Cerebellar cortex (tissue), 1 donor: ENCODE measurements around the gene CRTC1.
"Not testable (repeated sequence)": the region's sequence is repeated elsewhere in the genome, so short reads cannot be mapped to it uniquely, and the experiment has no call there.

Source experiments
- DNase-seq: peaks from one replicate; pipeline ENCODE4 v3.0.0-alpha.2; 2015; ENCODE audit warnings: low spot score

CRTC1 gene

DNA sequence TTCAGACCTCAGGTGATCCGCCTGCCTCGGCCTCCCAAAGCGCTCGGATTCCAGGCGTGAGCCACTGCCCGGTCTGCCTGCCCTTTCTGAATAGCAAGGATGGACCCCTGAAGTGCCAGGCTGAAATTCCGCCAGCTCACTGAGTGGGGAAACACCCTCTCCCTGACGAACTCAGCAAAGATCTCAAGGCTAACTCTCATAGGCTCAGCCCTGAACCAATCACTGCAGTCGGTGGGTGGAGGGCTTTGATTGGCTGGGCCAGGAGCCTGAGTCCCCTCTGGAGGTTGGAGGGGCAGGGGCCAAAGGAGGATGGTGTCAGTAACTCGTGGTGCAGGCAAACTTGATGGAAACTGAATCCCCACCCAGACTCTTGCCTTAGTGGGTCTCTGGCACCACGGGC is 118.9 kb downstream of the CRTC1 start:
- no peak for DNase-seq

DNA sequence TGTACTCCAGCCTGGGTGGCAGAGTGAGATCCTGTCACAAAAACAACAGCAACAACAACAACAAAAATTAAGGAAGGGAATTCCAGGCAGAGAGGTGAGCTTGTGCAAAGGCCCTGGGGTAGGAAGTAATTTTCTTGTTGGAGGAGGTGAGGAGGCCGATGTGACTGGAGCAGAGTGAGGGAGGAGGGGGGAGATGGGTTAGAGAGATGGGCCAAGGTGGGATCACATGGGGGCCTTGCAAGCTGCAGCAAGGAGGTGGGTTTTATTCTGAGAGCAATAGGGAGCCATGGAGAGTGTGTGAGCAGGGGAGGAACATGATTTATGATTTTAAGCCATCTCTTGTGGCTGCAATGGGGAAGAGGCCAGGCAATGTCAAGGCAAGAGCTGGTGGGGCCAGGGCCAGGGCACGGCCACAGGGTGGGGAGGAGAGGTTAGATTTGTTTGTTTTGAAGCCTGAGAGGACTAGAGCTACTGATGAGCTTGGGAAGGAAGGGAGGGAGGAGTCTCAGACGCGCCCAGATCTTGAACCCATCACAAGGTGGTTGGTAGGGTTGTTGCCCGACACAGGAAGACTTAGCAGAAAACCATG is 120.2 kb downstream of the CRTC1 start:
- no peak for DNase-seq

DNA sequence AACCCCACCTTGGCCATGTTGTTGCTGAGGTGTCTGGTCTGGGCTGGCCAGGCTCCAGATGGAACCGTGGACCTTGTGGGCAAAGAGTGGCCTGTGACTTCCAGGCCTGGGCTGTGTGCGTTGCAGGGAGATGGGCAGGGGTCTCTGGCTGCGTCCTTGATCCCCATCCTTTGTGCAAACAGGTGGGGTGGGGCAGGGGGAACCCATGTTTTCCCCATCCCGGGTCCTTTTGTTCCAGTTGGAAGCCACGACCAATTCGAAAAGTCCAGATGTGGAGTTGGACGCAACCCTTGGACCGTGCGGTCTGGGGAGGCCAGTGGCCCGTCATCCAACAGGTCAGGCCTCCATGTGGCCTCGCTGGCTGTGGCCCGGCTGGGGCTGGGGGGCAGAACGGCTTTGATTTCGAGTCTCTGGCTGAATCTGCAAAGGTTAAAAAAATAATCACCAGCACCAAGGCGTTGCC is 120.7 kb downstream of the CRTC1 start:
- DNase-seq, result no peak

DNA sequence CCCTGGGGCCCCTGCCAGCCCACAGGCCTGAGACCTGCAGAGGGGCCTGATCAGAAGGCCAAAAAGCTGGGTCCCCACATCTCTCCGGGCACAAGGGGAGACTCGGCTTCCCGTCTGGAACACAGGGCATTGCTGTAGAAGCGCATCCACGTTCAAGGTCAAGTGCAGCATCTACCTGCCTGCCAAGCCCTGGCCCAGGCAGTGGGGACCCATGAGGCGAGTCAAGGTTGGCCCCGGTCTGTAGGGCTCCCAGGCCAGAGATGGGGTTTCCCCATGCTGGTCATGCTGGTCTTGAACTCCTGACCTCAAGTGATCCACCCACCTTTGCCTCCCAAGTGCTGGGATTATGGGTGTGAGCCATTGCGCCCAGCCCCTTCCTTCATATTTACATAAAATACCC is 121.2 kb downstream of the CRTC1 start:
- no peak for DNase-seq

DNA sequence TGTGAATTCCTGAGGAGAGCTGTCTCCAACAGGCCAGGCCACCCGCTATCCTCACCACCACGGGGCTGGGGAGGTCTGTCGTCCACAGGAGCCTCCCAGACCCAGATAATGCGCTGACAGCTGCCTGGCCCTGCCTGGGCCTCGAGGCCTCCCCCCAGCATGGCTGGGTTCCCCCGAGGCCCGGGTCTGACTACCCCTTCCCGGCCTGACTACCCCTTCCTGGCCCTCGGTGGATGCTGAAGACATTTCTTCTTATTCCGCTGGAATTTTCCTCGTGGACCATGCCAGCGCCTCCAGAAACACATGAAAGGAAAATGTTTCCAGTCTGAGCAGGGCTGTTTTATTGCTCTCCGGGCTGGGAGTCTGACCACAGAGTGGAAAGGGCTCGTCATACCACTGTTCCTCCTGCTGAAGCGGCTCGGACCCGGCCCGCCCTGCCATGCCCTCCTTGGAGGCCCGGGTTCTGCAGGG is 124.4 kb downstream of the CRTC1 start:
- DNase-seq, result no peak

DNA sequence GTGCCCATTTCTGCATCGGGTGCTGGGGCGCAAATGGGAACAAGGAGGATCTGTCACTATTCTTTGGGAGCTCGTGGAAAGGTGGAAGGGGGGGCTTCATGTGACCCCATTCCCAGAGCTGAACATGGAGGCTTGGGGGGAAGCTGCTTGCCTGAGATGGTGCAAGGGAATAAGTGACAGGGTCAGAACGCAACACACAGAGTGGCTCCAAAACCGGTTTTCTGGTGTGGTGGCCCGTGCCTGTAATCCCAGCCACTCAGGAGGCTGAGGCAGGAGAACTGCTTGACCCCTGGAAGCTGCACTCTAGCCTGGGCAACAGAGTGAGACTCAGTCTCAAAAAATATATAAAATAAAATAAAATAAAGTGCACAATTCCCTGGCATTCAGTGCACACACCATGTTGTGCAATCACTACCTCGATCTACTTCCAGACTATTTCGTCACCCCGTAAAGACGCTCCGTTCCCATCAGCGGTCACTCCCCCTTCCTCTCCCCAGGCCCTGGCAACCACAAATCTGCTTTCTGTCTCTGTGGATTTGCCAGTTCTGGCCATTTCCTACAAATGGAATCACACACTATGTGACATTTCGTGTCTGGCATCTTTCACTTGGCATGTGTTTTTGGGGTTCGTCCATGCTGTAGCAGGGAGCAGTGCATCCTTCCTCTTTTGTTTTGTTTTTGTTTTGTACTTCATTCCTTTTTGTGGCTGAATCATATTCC is 125.8 kb downstream of the CRTC1 start:
- peak; percentile 57 for DNase-seq

DNA sequence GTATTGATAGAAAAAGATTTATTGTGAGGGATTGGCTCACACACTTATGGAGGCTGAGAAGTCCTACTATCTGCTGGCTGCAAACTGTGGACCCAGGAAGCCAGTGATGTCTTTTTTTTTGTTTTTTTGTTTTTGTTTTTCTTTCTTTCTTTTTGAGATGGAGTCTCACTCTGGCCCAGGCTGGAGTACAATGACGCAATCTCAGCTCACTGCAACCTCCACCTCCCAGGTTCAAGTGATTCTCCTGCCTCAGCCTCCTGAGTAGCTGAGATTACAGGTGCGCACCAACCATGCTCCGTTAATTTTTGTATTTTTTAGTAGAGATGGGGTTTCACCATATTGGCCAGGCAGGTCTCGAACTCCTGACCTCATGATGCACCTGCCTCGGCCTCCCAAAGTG is 128.2 kb downstream of the CRTC1 start:
- DNase-seq, result not testable (repeated sequence)

DNA sequence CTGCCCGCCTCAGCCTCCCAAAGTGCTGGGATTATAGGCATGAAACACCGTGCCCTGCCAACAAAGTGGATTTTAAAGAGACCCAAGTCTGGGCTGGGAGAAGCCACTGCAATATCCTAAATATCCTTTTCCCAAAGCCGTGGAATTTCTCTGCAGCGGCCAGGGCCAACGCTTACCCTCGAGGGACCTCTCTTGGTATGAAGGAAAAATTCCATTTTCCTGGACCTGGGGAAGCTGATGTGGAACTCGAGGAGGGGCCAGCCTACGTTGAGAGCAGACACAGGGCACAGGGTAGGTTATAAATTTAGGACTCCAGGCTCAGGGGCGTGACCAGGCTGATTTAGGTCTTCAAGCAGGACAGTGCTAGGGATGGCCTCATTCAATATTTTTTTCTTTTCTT is 130.6 kb downstream of the CRTC1 start:
- no peak for DNase-seq

DNA sequence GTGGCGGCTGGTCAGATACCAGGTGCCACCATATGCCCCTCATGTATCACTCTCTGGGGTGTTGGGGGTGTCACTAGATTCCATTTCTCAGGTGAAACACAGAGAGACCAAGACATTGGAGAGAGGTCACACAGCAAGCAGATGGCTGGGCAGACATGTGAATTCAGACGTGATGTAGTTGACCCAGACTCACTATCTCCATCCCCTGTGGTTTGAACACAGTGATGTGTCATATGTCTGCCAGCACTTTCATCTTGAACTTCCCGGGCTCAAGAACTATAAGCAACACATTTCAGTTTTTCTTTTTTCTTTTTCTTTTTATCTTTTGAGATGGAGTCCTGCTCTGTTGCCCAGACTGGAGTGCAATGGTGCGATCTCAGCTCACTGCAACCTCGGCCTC is 132.2 kb downstream of the CRTC1 start:
- DNase-seq, result no peak

DNA sequence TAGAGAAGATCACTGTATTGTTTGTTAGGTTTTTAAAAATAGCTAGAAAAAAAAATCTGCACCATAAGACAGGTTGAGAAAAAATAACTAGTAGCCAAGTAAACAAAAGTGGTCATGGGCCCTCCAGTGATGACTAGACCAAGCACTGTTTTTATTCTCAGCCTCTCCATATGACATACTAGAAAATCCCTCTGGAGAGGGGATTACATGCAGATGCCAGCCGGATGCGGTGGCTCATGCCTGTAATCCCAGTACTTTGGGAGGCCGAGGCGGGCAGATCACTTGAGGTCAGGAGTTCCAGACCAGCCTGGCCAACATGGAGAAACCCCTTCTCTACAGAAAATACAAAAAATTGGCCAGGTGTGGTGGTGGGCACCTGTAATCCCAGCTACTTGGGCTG is 133.2 kb downstream of the CRTC1 start:
- DNase-seq, result not testable (repeated sequence)

DNA sequence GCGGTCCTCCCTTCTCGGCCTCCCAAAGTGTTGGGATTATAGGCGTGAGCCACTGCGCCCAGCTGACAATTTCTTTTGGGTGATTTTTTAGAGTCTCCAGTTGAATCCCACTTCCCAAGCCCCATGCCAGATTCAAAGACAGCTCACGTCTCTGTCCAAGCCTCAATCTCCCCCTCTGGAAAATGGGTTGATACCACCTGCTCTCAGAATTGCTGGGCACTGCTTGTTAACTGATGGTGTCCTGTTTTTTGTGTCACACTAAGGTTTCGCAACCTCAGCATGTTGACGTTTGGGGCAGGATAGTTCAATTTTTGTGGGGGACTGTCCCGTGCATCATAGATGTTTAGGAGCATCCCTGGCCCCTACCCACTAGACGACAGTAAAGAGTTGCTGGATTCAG is 134.1 kb downstream of the CRTC1 start:
- DNase-seq, result no peak

DNA sequence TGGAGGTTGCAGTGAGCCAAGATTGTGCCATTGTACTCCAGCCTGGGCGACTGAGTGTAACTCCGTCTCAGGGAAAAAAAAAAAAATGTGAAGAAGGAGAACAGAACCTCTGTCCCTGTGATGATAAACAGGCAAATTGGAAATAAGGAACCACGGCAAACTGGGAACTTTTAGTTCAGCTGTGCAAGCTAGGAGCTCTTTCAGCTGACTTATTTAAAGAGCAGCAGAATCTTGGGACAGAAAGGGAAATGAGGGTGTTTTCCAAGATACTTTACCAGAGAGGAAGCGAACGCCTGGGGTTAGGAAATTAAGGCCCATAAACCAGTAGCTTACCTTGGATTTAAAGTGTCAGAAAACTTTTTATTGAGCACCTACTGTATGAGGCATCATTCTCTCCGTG is 145.3 kb downstream of the CRTC1 start:
- no peak for DNase-seq

DNA sequence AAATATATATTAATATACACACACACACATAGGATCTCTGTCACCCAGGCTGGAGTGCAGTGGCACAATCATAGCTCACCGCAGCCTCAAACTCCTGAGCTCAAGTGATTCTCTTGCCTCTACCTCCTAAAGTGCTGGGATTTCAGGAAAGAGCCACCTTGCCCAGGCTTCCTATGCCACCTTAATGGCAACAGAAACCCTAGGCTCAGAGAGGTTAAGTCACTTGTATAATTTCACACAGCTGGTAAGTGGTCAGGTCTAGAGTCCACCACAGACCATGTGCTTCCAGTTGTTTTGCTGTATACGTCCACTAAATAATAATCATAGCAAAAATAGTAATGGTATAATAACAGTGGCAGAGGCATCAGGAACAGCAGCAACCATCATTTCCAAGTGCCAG is 147.0 kb downstream of the CRTC1 start:
- DNase-seq, result no peak

DNA sequence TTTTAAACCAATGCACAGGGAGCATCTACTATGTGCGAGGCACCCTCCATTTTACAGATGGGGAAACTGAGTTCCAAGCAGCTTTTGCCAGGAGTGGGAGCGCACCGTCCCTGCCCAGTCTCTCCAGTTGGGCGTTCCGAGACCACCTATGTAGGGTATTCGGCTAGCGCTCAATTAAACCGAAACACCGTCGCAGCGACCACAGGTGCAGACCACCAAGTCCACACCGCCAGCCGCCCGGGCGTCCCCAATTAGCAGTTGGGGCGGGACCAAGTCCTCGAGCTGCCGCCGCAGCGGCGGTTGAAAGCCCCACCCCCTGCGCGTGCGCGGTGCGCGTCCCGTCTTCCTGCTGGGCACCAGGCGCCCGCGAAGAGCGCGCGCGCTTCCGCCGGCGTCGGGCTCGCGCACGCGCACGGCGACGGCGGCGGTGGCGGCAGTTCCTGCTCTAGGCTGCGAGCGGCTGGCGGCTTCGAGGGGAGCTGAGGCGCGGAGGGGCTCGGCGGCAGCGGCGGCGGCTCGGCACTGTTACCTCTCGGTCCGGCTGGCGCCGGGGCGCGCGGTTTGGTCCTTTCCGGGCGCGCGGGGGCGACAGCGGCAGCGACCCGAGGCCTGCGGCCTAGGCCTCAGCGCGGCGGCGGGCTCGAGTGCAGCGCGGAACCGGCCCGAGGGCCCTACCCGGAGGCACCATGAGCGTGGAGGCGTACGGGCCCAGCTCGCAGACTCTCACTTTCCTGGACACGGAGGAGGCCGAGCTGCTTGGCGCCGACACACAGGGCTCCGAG is 148.2 kb downstream of the CRTC1 start, which contains the start of gene UPF1:
UPF1 (plus strand) TSS at position 436 of the 782 bp plus-strand sequence; CDS start at position 687, 251 bp downstream.
- DNase-seq, result peak; percentile 89
